IMR-90 (cell line): ENCODE data around the gene TBC1D22A. TPM values are rescaled to one million over a fixed set of nuclear protein-coding genes. Genes with fewer than 3 reads are reported as not detected.

ENCODE experiments used
- ATAC-seq: fragments of 200-7000 bp; cut with Tn5 transposase; 2 replicates; pipeline ENCODE4 v1.9.1; 2020; ENCODE audit warnings: low read depth, mild to moderate bottlenecking, moderate library complexity
- BruUV-seq: library from RNA; stranded (reverse); fragments of 400-500 nt; replicated peaks from 2 replicates; lab custom pipeline; 2021; lab: Mats Ljungman, UMichigan
- CTCF ChIA-PET: fragments of 300-600 bp; formaldehyde crosslinking; extraction: SDS; loops from one replicate; lab custom pipeline; 2021; ENCODE audit warnings: antibody characterized with exemption; lab: Yijun Ruan, JAX
- POLR2A ChIA-PET: fragments of 300-600 bp; sonication (Branson Sonifier 250); formaldehyde crosslinking; loops from one replicate; lab custom pipeline; 2022; ENCODE audit warnings: antibody characterized with exemption; ENCODE audit not compliant: unreplicated experiment; lab: Charles Lee
- DNase-seq: peaks from one replicate; pipeline ENCODE4 v3.0.0; 2013
- H2AFZ ChIP-seq: replicated peaks from 2 replicates; pipeline ENCODE3; 2013; ENCODE audit warnings: low read length, mild to moderate bottlenecking; ENCODE audit not compliant: poor library complexity
- H2AK5ac ChIP-seq: 2 replicates; pipeline ENCODE4 v1.6.1; 2013; ENCODE audit warnings: low read depth, low read length, inconsistent platforms
- H2AK9ac ChIP-seq: replicated peaks from 2 replicates; pipeline ENCODE3; 2013; ENCODE audit warnings: mild to moderate bottlenecking, low read depth, low read length, moderate library complexity; ENCODE audit not compliant: poor library complexity
- H2BK120ac ChIP-seq: 2 replicates; pipeline ENCODE4 v1.6.1; 2013; ENCODE audit warnings: low read depth, low read length, inconsistent platforms
- H2BK15ac ChIP-seq: 3 replicates; pipeline ENCODE4 v1.6.1; 2013; ENCODE audit warnings: low read depth, low read length, inconsistent platforms
- H2BK20ac ChIP-seq: 2 replicates; pipeline ENCODE4 v1.6.1; 2013; ENCODE audit warnings: low read depth, mild to moderate bottlenecking, inconsistent platforms, low read length, moderate library complexity
- H2BK5ac ChIP-seq: 2 replicates; pipeline ENCODE4 v1.6.1; 2013; ENCODE audit warnings: mild to moderate bottlenecking, low read depth, low read length, inconsistent platforms; ENCODE audit not compliant: poor library complexity, severe bottlenecking
- H3K14ac ChIP-seq: replicated peaks from 2 replicates; pipeline ENCODE4 v1.6.1; 2013; ENCODE audit warnings: low read depth, low read length, inconsistent platforms
- H3K18ac ChIP-seq: 2 replicates; pipeline ENCODE4 v1.6.1; 2013; ENCODE audit warnings: low read depth, low read length, control low read depth
- H3K23ac ChIP-seq: 2 replicates; pipeline ENCODE4 v1.6.1; 2013; ENCODE audit warnings: low read depth, low read length, inconsistent platforms
- H3K27ac ChIP-seq: 2 replicates; pipeline ENCODE4 v1.5.1; 2013; ENCODE audit warnings: mild to moderate bottlenecking, control low read depth, low read length; ENCODE audit not compliant: insufficient read depth
- H3K27me3 ChIP-seq: 2 replicates; pipeline ENCODE4 v1.6.1; 2013; ENCODE audit warnings: low read length; ENCODE audit not compliant: control insufficient read depth, insufficient read depth
- H3K36me3 ChIP-seq: 2 replicates; pipeline ENCODE4 v1.6.1; 2013; ENCODE audit warnings: low read length, mixed read lengths; ENCODE audit not compliant: control insufficient read depth, insufficient read depth
- H3K4ac ChIP-seq: 2 replicates; pipeline ENCODE4 v1.6.1; 2013; ENCODE audit warnings: low read depth, low read length, inconsistent platforms
- H3K4me1 ChIP-seq: 2 replicates; pipeline ENCODE4 v1.6.1; 2013; ENCODE audit warnings: low read length, mixed read lengths; ENCODE audit not compliant: control insufficient read depth, insufficient read depth
- H3K4me2 ChIP-seq: 2 replicates; pipeline ENCODE4 v1.6.1; 2013; ENCODE audit warnings: low read depth, mild to moderate bottlenecking, control low read depth, low read length, moderate library complexity
- H3K4me3 ChIP-seq: 2 replicates; pipeline ENCODE4 v1.5.1; 2013; ENCODE audit warnings: low read depth, mild to moderate bottlenecking, control low read depth, low read length, moderate library complexity; ENCODE audit not compliant: insufficient read depth
- H3K56ac ChIP-seq: 2 replicates; pipeline ENCODE4 v1.6.1; 2013; ENCODE audit warnings: low read length, inconsistent platforms; ENCODE audit not compliant: insufficient read depth; ENCODE audit errors: extremely low read depth
- H3K79me1 ChIP-seq, 2 experiments: 2 replicates each; pipeline ENCODE4 v1.6.1; 2013; ENCODE audit warnings: low read length in 2 of 2, inconsistent platforms in 1 of 2, low read depth in 1 of 2
- H3K9ac ChIP-seq: 2 replicates; pipeline ENCODE4 v1.6.1; 2013; ENCODE audit warnings: low read depth, low read length, control low read depth
- H3K9me1 ChIP-seq: 2 replicates; pipeline ENCODE4 v1.6.1; 2013; ENCODE audit warnings: low read length, inconsistent platforms; ENCODE audit not compliant: insufficient read depth
- H3K9me3 ChIP-seq: 2 replicates; pipeline ENCODE4 v1.6.1; 2013; ENCODE audit warnings: low read length; ENCODE audit not compliant: control insufficient read depth, insufficient read depth
- H4K20me1 ChIP-seq: 2 replicates; pipeline ENCODE4 v1.6.1; 2013; ENCODE audit warnings: low read length, inconsistent platforms; ENCODE audit not compliant: insufficient read depth
- H4K5ac ChIP-seq: 2 replicates; pipeline ENCODE4 v1.6.1; 2013; ENCODE audit warnings: mild to moderate bottlenecking, low read depth, low read length, control low read depth
- H4K8ac ChIP-seq, 2 experiments: 2 replicates each; pipeline ENCODE4 v1.6.1; 2013; ENCODE audit warnings: low read depth in 2 of 2, low read length in 2 of 2, control low read depth in 1 of 2, inconsistent platforms in 1 of 2
- H4K91ac ChIP-seq: 2 replicates; pipeline ENCODE4 v1.6.1; 2013; ENCODE audit warnings: low read depth, low read length, inconsistent platforms; ENCODE audit not compliant: insufficient read depth
- CEBPB ChIP-seq: IDR thresholded peaks from 2 replicates; pipeline ENCODE4 v1.6.1; 2012; ENCODE audit warnings: low read depth, low read length, improper control_type of control experiment
- CHD1 ChIP-seq: IDR thresholded peaks from 2 replicates; pipeline ENCODE4 v1.6.1; 2012; ENCODE audit warnings: low read depth, low read length, improper control_type of control experiment
- ELK1 ChIP-seq: fragments of 150-350 bp; IDR thresholded peaks from 2 replicates; pipeline ENCODE4 v1.6.1; 2016; ENCODE audit warnings: low read depth, mild to moderate bottlenecking, low read length, moderate library complexity, borderline replicate concordance
- FOS ChIP-seq: fragments of 150-350 bp; IDR thresholded peaks from 2 replicates; pipeline ENCODE4 v1.6.1; 2016; ENCODE audit warnings: low read depth, low read length
- MAFK ChIP-seq: IDR thresholded peaks from 2 replicates; pipeline ENCODE4 v1.6.1; 2012; ENCODE audit warnings: low read depth, low read length, improper control_type of control experiment
- MXI1 ChIP-seq: IDR thresholded peaks from 2 replicates; pipeline ENCODE4 v1.6.1; 2012; ENCODE audit warnings: low read depth, mild to moderate bottlenecking, low read length, moderate library complexity, borderline replicate concordance
- POLR2A ChIP-seq: IDR thresholded peaks from 2 replicates; pipeline ENCODE4 v1.6.1; 2012; ENCODE audit warnings: mild to moderate bottlenecking, low read depth, low read length
- RAD21 ChIP-seq: IDR thresholded peaks from 2 replicates; pipeline ENCODE4 v1.6.1; 2012; ENCODE audit warnings: low read length, improper control_type of control experiment
- RCOR1 ChIP-seq: IDR thresholded peaks from 2 replicates; pipeline ENCODE4 v1.6.1; 2012; ENCODE audit warnings: mild to moderate bottlenecking, low read length, improper control_type of control experiment; ENCODE audit not compliant: insufficient replicate concordance
- USF2 ChIP-seq: fragments of 150-350 bp; IDR thresholded peaks from 2 replicates; pipeline ENCODE4 v1.6.1; 2017; ENCODE audit warnings: mild to moderate bottlenecking, antibody characterized with exemption, low read length, low read depth
- WGBS, 2 experiments: methylation state at CpG; one replicate each; pipeline versions ENCODE4 v1.1.5 to v1.1.7; 2013; ENCODE audit warnings: missing lambda C conversion rate in 2 of 2; ENCODE audit not compliant: insufficient read length in 1 of 2; ENCODE audit errors: extremely low coverage in 2 of 2; 5-methylcytosine and 5-hydroxymethylcytosine counted together
- dilution Hi-C: fragments of 300-500 bp; cut with HindIII; formaldehyde crosslinking; loops from one replicate; pipeline ENCODE4 v1.14.3; 2018; ENCODE audit warnings: low sequenced_read_pairs; ENCODE audit not compliant: unreplicated experiment
- in situ Hi-C: fragments of 300-500 bp; cut with MboI; formaldehyde crosslinking; loops from 3 replicates; pipeline ENCODE4 v1.14.3; 2019; ENCODE audit warnings: low sequenced_read_pairs, inconsistent platforms, mixed read lengths
- intact Hi-C: fragments of 100-400 bp; cut with micrococcal nuclease; formaldehyde crosslinking; loops from 2 replicates; pipeline ENCODE4 v1.10.0; 2022
- polyA plus RNA-seq, 3 experiments: library from polyadenylated mRNA; depleted of rRNA; stranded (reverse); fragments of >200 nt; gene quantifications; 2 replicates each; pipeline ENCODE4 v1.2.3, GENCODE V29; 2012; ENCODE audit warnings: low replicate concordance in 1 of 3
- total RNA-seq: library from RNA; depleted of rRNA; stranded (reverse); fragments of >200 nt; gene quantifications from 2 replicates; pipeline ENCODE4 v1.2.3, GENCODE V29; 2012

Gene TBC1D22A
- total and polyA plus RNA-seq, 2 of the 4 experiments (the other 2 are of a cell fraction) = 9.0 to 16.7 TPM

GRCh38 chr22:46937185-46937584, 174.7 kb downstream of the TBC1D22A start:
- H2AFZ ChIP-seq = no peak overlapping the region
- H3K79me1 ChIP-seq = peaks cover 17 to 41% of the 10 kb centered on the region in 2 experiments; a peak in 3 of 4 replicates
- no peak for ATAC-seq
- H4K5ac ChIP-seq = no peak overlapping the region
- no peak overlapping the region for H3K4me2 ChIP-seq
- no peak overlapping the region for H3K27ac ChIP-seq
- no peak overlapping the region for H2BK20ac ChIP-seq
- H2BK120ac ChIP-seq = no peak overlapping the region
- H3K36me3 ChIP-seq = no peaks in the 10 kb centered on the region
- CTCF ChIA-PET = no interaction called here
- no peak overlapping the region for H2BK5ac ChIP-seq
- no peak overlapping the region for H3K23ac ChIP-seq
- H2AK5ac ChIP-seq = peak overlapping the region; percentile 43; the same call in 1 of the 2 replicates
- no peaks in the 10 kb centered on the region for H3K9me3 ChIP-seq
- no peaks in the 10 kb centered on the region for H3K27me3 ChIP-seq
- no peak overlapping the region for H3K4me3 ChIP-seq
- H3K14ac ChIP-seq = no peak overlapping the region
- in situ Hi-C loops (no loop called here), dilution Hi-C loops (no loop called here), intact Hi-C loops (no loop called here)
- no peak overlapping the region for H3K9ac ChIP-seq
- no peak overlapping the region for H3K4ac ChIP-seq
- POLR2A ChIA-PET = interaction anchor here (0.6 kb wide), 1 partner anchor 131 kb away, joined by 4 read pairs; no protein-coding TSS in a partner anchor
- no peak overlapping the region for H3K56ac ChIP-seq
- no peak overlapping the region for H2AK9ac ChIP-seq
- H3K9me1 ChIP-seq = peaks cover 18% of the 10 kb centered on the region
- H2BK15ac ChIP-seq = no peak overlapping the region
- H4K91ac ChIP-seq = no peak overlapping the region
- 86% methylated on average over 3 of the region's 8 CpGs; no CpG with 5 or more reads in 1 of the 2 experiments for WGBS, 2 experiments
- H3K18ac ChIP-seq = no peak overlapping the region
- peaks cover 10% of the 10 kb centered on the region for H4K20me1 ChIP-seq
- no TSS peak for BruUV-seq
- no peak overlapping the region for H4K8ac ChIP-seq
- peaks cover 23% of the 10 kb centered on the region for H3K4me1 ChIP-seq
- no peak for DNase-seq
- TF ChIP-seq FOS (no peak), USF2 (no peak), RAD21 (no peak), MAFK (no peak), POLR2A (no peak), RCOR1 (no peak), CEBPB (no peak), ELK1 (no peak), CHD1 (no peak), MXI1 (no peak)
